ENCODE measurements around the gene TBC1D30.

Gene TBC1D30

DNA sequence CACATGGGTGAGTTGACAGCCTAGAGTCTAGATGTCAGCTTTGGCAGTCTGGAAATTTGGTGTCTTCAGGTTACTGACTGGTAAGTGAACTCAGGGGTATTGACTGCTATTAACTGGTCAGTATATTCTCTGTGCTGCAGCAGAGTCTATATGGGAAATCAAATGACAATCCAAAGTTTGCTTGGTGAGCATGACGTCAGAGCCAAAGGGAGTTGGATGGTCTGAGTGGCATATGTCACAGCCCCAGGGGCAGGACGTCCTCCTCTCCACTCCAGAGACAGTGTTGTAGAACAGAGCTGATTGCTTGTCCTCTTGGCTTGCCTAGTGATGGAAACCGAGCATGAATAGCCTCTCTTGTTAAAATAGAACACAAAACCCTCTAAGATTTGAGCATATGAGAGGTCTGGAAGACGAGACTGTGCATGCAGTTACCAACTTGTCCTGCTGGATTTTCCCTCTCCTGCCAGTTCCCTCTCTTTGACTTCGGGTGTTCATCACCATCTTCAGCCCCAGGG lies 3.3 kb upstream of the TBC1D30 start:
- H3K9me3 ChIP-seq (ENCODE audit: control insufficient read depth, insufficient read depth, low read length) = no peaks in the 10 kb centered on the region

GRCh38 chr12:64824130-64824499 lies 332 bp upstream of the TBC1D30 start:
- Histone ChIP-seq H3K9me3 (ENCODE audit: control insufficient read depth, insufficient read depth, low read length) (no peaks in the 10 kb centered on the region), H3K36me3 (ENCODE audit: control insufficient read depth, low read length) (peaks cover 13% of the 10 kb centered on the region), H3K27ac (ENCODE audit: low read depth, low read length) (peak overlapping the region; percentile 43; the same call in 1 of the 2 replicates), H3K4me2 (ENCODE audit: low read length) (peak overlapping the region; percentile 82), H3K4me3 (ENCODE audit: low read length) (peak overlapping the region; percentile 96), H3K9me2 (replicated peaks; ENCODE audit: control insufficient read depth, low read length) (no peaks in the 10 kb centered on the region), H3K27me3 (ENCODE audit: control insufficient read depth, low read length) (no peaks in the 10 kb centered on the region), H3K79me2 (ENCODE audit: control insufficient read depth, low read length) (peaks cover 25% of the 10 kb centered on the region), H3F3A (ENCODE audit: control insufficient read depth, insufficient read depth) (no peaks in the 10 kb centered on the region; the same call in 1 of the 2 replicates), H4K20me1 (ENCODE audit: control insufficient read depth, insufficient read depth, low read depth, low read length) (no peaks in the 10 kb centered on the region), H3K4me1 (ENCODE audit: control insufficient read depth, low read length) (peaks cover 28% of the 10 kb centered on the region)
- TF ChIP-seq CTCF (IDR thresholded peaks at IDR 0.05; ENCODE audit: low read depth, low read length, poor library complexity, severe bottlenecking) (no peak), EZH2phosphoT487 (IDR thresholded peaks at IDR 0.05; ENCODE audit: borderline replicate concordance, low read length) (no peak)

More for the DNA sequence above, 3.3 kb upstream of the TBC1D30 start:
- no peak overlapping the region for H3K27ac ChIP-seq (ENCODE audit: low read depth, low read length)
- no peaks in the 10 kb centered on the region for H3K27me3 ChIP-seq (ENCODE audit: control insufficient read depth, low read length)
- H3F3A ChIP-seq (ENCODE audit: control insufficient read depth, insufficient read depth) = no peaks in the 10 kb centered on the region
- no peaks in the 10 kb centered on the region for H4K20me1 ChIP-seq (ENCODE audit: control insufficient read depth, insufficient read depth, low read depth, low read length)
- no peaks in the 10 kb centered on the region for H3K36me3 ChIP-seq (ENCODE audit: control insufficient read depth, low read length)
- TF ChIP-seq CTCF (IDR thresholded peaks at IDR 0.05; ENCODE audit: low read depth, low read length, poor library complexity, severe bottlenecking) (no peak), EZH2phosphoT487 (IDR thresholded peaks at IDR 0.05; ENCODE audit: borderline replicate concordance, low read length) (no peak)
- no peak overlapping the region for H3K4me2 ChIP-seq (ENCODE audit: low read length)
- H3K4me3 ChIP-seq (ENCODE audit: low read length) = no peak overlapping the region
- H3K79me2 ChIP-seq (ENCODE audit: control insufficient read depth, low read length) = peaks cover 17% of the 10 kb centered on the region
- H3K9me2 ChIP-seq (replicated peaks; ENCODE audit: control insufficient read depth, low read length) = no peaks in the 10 kb centered on the region
- H3K4me1 ChIP-seq (ENCODE audit: control insufficient read depth, low read length) = peaks cover 26% of the 10 kb centered on the region

DNA sequence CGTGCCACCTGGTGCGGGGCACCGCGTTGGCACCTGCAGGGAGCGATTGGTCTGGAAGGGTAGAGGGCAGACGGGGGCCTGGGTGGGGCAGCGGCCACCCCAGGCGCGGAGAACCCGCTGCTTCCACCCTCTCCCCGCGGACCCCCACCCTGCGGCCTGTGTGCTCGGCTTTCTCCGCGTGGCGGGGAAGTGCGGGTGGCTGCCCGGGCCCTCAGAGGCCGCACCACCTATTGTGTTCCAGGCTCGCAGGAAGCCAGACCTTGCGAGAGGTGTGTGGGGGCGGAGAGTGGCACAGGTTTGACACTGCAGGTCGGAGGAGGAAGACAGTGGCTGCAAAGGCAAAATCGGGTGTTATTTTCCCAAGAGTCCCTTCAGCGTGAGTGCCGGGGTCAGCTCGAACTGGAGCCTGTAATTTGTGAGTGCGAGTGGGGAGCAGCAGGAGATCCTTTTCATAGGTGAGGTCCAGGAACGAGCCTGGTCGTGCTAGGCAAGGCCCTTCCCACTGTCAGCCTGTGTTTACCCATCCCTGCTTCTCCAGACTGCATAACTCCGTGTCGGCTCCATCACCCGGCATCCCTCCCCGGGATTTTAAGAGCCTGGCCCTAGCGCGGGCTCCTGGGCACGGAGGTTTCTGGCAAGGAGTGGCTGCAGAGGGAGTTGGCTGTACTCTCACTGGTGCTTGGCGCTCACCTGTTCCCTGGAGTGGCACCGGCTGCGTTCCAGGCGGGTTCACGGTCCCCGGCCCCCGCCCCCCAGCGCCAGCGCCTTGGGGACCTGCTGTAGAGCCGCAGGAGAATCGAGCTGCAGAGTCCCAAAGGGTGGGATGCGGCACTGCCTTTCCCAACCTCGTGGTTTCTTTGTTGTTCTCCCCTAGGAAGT lies 935 bp downstream of the TBC1D30 start:
- no peaks in the 10 kb centered on the region for H3K27me3 ChIP-seq (ENCODE audit: control insufficient read depth, low read length)
- H3K27ac ChIP-seq (ENCODE audit: low read depth, low read length) = 0 out of 2 replicates have a peak overlapping the region, but pooled peaks have one; percentile 43
- peak overlapping the region; percentile 96 for H3K4me3 ChIP-seq (ENCODE audit: low read length)
- peaks cover 17% of the 10 kb centered on the region for H3K4me1 ChIP-seq (ENCODE audit: control insufficient read depth, low read length)
- TF ChIP-seq CTCF (IDR thresholded peaks at IDR 0.05; ENCODE audit: low read depth, low read length, poor library complexity, severe bottlenecking) (no peak), EZH2phosphoT487 (IDR thresholded peaks at IDR 0.05; ENCODE audit: borderline replicate concordance, low read length) (no peak)
- H3K36me3 ChIP-seq (ENCODE audit: control insufficient read depth, low read length) = peaks cover 23% of the 10 kb centered on the region
- no peaks in the 10 kb centered on the region for H4K20me1 ChIP-seq (ENCODE audit: control insufficient read depth, insufficient read depth, low read depth, low read length)
- H3K4me2 ChIP-seq (ENCODE audit: low read length) = peak overlapping the region; percentile 82
- no peaks in the 10 kb centered on the region; the same call in 1 of the 2 replicates for H3F3A ChIP-seq (ENCODE audit: control insufficient read depth, insufficient read depth)
- H3K9me3 ChIP-seq (ENCODE audit: control insufficient read depth, insufficient read depth, low read length) = no peaks in the 10 kb centered on the region
- H3K9me2 ChIP-seq (replicated peaks; ENCODE audit: control insufficient read depth, low read length) = no peaks in the 10 kb centered on the region
- H3K79me2 ChIP-seq (ENCODE audit: control insufficient read depth, low read length) = peaks cover 25% of the 10 kb centered on the region

All from DOHH2 (cell line).